ENCODE results near the gene UBE2Q1.

DNA sequence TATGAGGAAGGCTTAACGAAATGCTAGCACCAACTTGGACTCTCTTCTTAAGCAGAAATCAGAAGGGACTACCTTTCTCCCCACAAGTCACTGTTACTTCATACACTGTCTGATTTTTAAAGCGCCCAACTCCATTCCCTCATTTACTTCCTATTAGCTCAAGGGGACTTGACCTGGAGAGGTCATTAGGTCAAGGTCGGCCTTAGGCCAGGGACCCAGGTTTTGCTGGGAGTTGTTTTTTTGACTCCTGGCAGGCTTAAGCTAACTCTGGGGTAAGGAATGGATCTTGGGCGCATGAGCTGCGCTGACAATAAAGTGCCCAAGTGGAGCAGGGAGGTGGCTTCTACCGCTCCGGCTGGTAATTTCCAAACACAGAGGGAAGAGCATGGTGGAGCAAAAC lies 32.7 kb upstream of the UBE2Q1 start:
- TF ChIP-seq EZH2 (IDR thresholded peaks at IDR 0.05; ENCODE audit: insufficient read depth, poor library complexity, severe bottlenecking) (no peak), EZH2phosphoT487 (IDR thresholded peaks at IDR 0.05; ENCODE audit: insufficient read depth, low read depth) (no peak)

Data from GM23248 (cell line).